HUES48 (cell line): ENCODE data around the gene EVI5L.
"Not testable (repeated sequence)": the region's sequence is repeated elsewhere in the genome, so short reads cannot be mapped to it uniquely, and the experiment has no call there.

Experiments
- H3K27ac ChIP-seq: one replicate; pipeline ENCODE4 v1.7.0; 2013; ENCODE audit warnings: low read depth, low read length, inconsistent platforms
- H3K27me3 ChIP-seq: 2 replicates; pipeline ENCODE4 v1.6.1; 2013; ENCODE audit warnings: mild to moderate bottlenecking, low read length; ENCODE audit not compliant: control insufficient read depth, insufficient read depth
- H3K36me3 ChIP-seq: 2 replicates; pipeline ENCODE4 v1.6.1; 2013; ENCODE audit warnings: low read length; ENCODE audit not compliant: control insufficient read depth, insufficient read depth
- H3K4me1 ChIP-seq: 2 replicates; pipeline ENCODE4 v1.6.1; 2013; ENCODE audit warnings: mild to moderate bottlenecking, low read length; ENCODE audit not compliant: control insufficient read depth, insufficient read depth
- H3K4me3 ChIP-seq: 2 replicates; pipeline ENCODE4 v1.5.1; 2013; ENCODE audit warnings: mild to moderate bottlenecking, low read depth, low read length
- H3K9ac ChIP-seq: 2 replicates; pipeline ENCODE4 v1.6.1; 2013; ENCODE audit warnings: mild to moderate bottlenecking, low read depth, low read length, moderate library complexity
- H3K9me3 ChIP-seq: 2 replicates; pipeline ENCODE4 v1.6.1; 2013; ENCODE audit warnings: low read length; ENCODE audit not compliant: control insufficient read depth, insufficient read depth

The EVI5L gene

GRCh38 chr19:7855426-7856108 is 25.5 kb downstream of the EVI5L start:
- peaks cover 10% of the 10 kb centered on the region; the same call in 1 of the 2 replicates for H3K27me3 ChIP-seq
- H3K9me3 ChIP-seq, result no peaks in the 10 kb centered on the region
- H3K4me3 ChIP-seq, result no peak overlapping the region
- H3K36me3 ChIP-seq, result no peaks in the 10 kb centered on the region
- H3K9ac ChIP-seq, result no peak overlapping the region
- H3K27ac ChIP-seq, result no peak overlapping the region
- H3K4me1 ChIP-seq, result peaks cover 4% of the 10 kb centered on the region; the same call in 1 of the 2 replicates

- Histone ChIP-seq H3K27me3 (peaks cover 15% of the 10 kb centered on the region), H3K9me3 (no peaks in the 10 kb centered on the region), H3K4me3 (no peak overlapping the region), H3K4me1 (peaks cover 6% of the 10 kb centered on the region; the same call in 1 of the 2 replicates), H3K9ac (no peak overlapping the region), H3K27ac (no peak overlapping the region), H3K36me3 (no peaks in the 10 kb centered on the region)
These were observed 26.1 kb downstream of the EVI5L start for GRCh38 chr19:7856109-7856591.

- peaks cover 13% of the 10 kb centered on the region; the same call in 1 of the 2 replicates for H3K4me1 ChIP-seq
- peaks cover 21% of the 10 kb centered on the region for H3K27me3 ChIP-seq
- no peak overlapping the region for H3K9ac ChIP-seq
- H3K36me3 ChIP-seq, result no peaks in the 10 kb centered on the region
- H3K9me3 ChIP-seq, result no peaks in the 10 kb centered on the region
- no peak overlapping the region for H3K27ac ChIP-seq
- H3K4me3 ChIP-seq, result no peak overlapping the region
These were observed 27.0 kb downstream of the EVI5L start for GRCh38 chr19:7856679-7857663.

DNA sequence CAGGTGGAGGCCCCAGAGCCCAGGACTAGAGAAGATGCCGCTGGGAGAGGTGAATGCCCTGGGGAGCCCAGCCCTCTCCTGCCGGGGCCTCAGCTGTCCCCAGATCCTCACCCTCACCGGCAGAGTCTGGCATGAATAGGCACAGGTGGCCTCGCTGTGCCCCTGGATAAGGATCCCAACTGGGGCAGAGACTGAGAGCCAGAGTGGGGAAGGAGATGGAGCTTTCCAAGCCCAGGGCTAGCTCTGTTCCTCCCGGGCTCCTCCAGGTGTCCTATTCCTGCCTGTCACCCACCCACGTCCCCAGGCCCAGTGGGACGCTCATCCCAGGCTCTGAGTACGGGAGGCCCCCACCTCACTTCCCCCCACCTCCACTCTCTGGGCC is 27.7 kb downstream of the EVI5L start:
- Histone ChIP-seq H3K4me3 (peak overlapping the region; percentile 50), H3K4me1 (peaks cover 13% of the 10 kb centered on the region; the same call in 1 of the 2 replicates), H3K9ac (no peak overlapping the region)

DNA sequence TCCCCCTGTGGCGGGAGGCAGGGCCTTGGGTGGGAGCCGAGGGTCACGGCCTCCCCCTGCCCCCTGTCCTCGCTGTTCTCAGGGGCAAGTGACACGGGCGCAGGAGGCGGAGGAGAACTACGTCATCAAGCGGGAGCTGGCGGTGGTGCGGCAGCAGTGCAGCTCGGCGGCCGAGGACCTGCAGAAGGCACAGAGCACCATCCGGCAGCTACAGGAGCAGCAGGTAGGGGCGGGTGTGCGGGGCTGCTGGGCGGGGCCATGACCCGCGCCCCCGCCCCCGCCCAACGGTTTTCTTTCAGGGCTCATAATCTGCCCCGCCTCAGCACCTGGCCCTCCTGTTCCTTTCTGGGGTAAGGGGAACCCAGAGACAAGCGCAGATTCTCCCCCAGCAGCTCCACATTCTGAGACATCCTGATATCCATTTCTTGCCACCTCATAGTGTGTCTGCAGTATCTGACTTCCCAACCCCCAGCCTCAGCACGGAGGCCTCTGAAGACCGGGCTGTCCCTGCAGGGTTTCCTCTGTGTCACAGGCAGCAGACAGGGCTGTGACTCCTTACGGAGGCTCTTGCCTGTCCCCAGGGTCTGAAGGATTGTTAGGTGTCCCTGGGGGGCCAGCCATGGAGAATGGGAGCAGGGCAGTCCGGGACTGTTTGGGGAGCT is 28.2 kb downstream of the EVI5L start:
- H3K27ac ChIP-seq, result no peak overlapping the region
- peak overlapping the region; percentile 50 for H3K4me3 ChIP-seq
- peaks cover 14% of the 10 kb centered on the region; the same call in 1 of the 2 replicates for H3K4me1 ChIP-seq
- no peaks in the 10 kb centered on the region for H3K9me3 ChIP-seq
- H3K9ac ChIP-seq, result no peak overlapping the region
- H3K36me3 ChIP-seq, result no peaks in the 10 kb centered on the region
- H3K27me3 ChIP-seq, result peaks cover 24% of the 10 kb centered on the region

More for the DNA sequence above, 27.7 kb downstream of the EVI5L start:
- Histone ChIP-seq H3K9me3 (no peaks in the 10 kb centered on the region), H3K36me3 (no peaks in the 10 kb centered on the region), H3K27ac (no peak overlapping the region), H3K27me3 (peaks cover 21% of the 10 kb centered on the region)

GRCh38 chr19:7859087-7859486 is 29.1 kb downstream of the EVI5L start:
- H3K4me1 ChIP-seq, result peaks cover 17% of the 10 kb centered on the region; the same call in 1 of the 2 replicates
- peaks cover 32% of the 10 kb centered on the region for H3K27me3 ChIP-seq
- not testable (repeated sequence) for H3K9ac ChIP-seq, H3K36me3 ChIP-seq, H3K4me3 ChIP-seq, H3K27ac ChIP-seq, H3K9me3 ChIP-seq

- Histone ChIP-seq H3K4me1 (peaks cover 19% of the 10 kb centered on the region; the same call in 1 of the 2 replicates), H3K36me3 (no peaks in the 10 kb centered on the region), H3K9ac (no peak overlapping the region), H3K27me3 (peaks cover 36% of the 10 kb centered on the region), H3K4me3 (no peak overlapping the region), H3K9me3 (no peaks in the 10 kb centered on the region), H3K27ac (no peak overlapping the region)
These were observed 30.1 kb downstream of the EVI5L start for GRCh38 chr19:7859831-7860713.

DNA sequence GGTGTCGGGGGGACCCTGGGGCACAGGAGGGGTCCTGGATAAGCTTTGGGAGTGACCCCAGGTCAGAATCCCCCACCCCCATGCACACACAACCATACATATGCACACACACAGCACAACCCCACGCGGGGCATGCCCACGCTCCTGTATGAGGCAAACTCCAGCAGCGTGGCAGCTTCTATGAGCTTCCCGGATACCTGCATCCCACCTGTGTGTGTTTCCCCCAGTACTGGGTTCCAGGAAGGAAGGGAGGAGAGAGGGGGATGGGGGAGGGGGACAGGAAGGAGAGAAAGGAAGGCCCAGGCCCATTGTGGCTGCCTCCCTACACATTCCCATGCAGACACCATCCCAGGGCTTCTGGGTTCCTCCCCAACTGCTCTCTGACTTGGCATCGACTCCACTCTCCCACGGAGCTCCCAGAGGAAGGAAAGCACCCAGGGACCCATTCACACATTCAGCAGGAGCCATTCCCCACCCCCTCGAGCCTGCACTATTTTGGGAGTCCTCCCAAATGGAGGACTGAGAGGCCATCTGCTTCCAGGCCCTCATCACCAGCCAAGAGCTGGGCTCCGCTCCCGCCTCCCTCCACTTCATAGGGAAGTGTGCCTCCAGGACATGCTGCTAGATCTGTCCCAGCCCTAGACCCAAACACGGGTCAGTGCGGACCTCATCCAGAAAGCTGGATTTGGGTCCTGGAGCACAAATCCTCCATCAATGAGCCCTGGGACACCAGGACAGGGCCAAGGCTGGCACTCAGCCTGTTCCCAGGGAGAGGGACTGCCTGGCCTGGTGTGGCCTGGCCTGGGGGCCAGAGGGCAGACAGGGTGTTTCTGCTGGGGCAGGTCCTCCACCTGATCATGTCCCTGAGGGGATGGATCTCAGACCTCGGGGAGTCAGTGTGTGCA is 30.9 kb downstream of the EVI5L start:
- no peak overlapping the region for H3K27ac ChIP-seq
- H3K27me3 ChIP-seq, result peaks cover 42% of the 10 kb centered on the region
- H3K4me1 ChIP-seq, result peaks cover 22% of the 10 kb centered on the region; the same call in 1 of the 2 replicates
- no peaks in the 10 kb centered on the region for H3K36me3 ChIP-seq
- no peak overlapping the region for H3K4me3 ChIP-seq
- H3K9me3 ChIP-seq, result no peaks in the 10 kb centered on the region
- H3K9ac ChIP-seq, result no peak overlapping the region

DNA sequence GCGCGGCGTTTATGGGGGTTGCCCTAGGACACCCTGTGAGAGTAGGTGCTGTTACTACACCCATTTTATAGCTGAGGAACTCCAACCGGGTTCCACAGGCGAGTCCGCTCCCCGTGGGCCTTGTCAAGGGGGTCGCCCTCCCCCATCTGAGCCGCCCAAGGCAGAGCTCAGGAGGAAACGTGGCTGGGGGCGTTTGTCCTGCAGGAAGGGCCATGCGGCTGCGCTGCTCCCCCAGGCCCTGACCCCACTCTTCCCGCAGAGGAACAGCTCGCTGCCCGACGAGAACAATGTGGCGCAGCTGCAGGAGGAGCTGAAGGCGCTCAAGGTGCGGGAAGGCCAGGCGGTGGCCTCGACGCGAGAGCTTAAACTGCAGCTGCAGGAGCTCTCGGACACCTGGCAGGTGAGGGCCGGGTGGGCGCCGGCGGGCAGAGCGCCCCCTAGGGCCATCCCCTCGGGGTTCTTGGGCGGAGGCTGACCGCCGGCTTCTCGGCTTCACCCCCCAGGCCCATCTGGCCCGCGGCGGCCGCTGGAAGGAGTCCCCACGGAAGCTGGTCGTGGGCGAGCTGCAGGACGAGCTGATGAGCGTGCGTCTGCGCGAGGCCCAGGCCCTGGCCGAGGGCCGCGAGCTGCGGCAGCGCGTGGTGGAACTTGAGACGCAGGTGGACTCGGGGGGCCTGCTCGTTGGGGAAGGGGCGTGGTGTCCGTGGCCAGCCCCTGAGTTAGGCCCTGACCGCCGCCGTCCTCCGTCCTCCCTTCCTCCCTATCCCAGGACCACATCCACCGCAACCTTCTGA is 31.8 kb downstream of the EVI5L start:
- no peak overlapping the region for H3K9ac ChIP-seq
- H3K27me3 ChIP-seq, result peaks cover 47% of the 10 kb centered on the region
- H3K36me3 ChIP-seq, result no peaks in the 10 kb centered on the region
- H3K9me3 ChIP-seq, result no peaks in the 10 kb centered on the region
- peak overlapping the region; percentile 74 for H3K4me3 ChIP-seq
- H3K4me1 ChIP-seq, result peaks cover 22% of the 10 kb centered on the region; the same call in 1 of the 2 replicates
- H3K27ac ChIP-seq, result peak overlapping the region; percentile 20
